ENCODE measurements around the gene TRH. TPM values are rescaled to one million over a fixed set of nuclear protein-coding genes. Genes with fewer than 3 reads are reported as not detected.

Gene TRH
- total RNA-seq: 1.6 TPM

DNA sequence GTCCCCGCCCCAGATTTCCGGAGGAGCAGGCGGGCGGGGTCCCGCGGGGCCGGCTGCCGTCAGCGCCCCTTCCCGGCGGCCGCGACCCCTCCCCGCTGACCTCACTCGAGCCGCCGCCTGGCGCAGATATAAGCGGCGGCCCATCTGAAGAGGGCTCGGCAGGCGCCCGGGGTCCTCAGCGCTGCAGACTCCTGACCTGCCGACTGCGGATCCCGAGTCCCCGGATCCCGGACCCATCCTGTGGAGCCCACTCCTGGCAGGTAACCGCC is at the start of gene TRH:
TSS of gene TRH (plus strand) at position 157 of the 269 bp plus-strand sequence. CDS start 1,097 bp downstream, outside the sequence.

Other genes with a start within 250 kb of the TRH start
- gene TMCC1, start 81.0 kb upstream of the TRH start, total RNA-seq: 65.1 TPM
- gene ALG1L2, start 107.1 kb downstream of the TRH start, total RNA-seq: not detected

All from parietal lobe (tissue), 1 donor.